ENCODE data around the gene QPCTL.

DNA sequence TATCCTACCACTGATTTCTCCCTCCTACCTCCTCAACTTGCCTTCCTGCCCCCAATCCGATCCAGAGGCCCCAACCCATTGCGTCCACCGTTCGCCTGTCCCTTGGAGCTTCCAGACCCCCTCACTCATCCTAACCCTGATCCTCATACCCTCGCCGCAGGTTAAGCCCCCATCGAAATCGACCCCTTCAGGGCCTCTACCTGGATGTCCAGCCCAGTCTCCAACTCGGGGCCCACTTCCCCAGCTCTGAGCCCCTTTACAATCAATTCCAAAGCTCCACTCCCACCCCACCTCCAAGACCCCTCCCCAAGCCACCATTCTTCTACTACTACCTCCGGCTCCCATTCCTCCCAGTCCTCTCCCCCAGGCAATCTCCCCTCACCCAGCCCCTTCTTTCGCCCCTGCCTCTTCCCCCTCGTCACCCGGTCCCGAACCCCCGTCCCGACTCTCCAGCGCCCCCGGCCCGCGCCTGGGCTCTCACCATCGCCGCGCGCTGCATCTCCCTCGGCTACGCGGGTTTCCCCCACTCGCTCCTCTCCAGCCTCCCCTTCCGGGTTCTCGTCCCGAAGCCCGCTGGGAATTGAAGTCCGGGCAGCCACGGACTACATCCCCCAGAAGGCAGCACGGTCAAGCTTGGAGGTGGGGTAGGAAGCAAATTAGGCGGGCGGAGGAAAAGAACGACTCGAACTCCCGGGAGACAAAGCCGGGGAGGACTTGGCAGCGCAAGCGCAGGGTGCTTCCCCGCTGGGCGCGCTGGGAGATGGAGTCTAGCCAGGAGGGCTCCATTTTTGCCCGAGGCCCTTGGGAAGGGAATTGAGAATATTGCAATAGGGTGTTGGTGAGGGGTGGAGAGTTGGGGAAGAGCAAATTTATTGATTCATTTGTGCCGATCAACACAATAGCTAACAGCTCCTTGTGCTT, 38.2 kb downstream of the QPCTL start, which contains the start of gene FBXO46:
- peak in 1 of 2 experiments; percentile 84; a peak in 2 of 4 replicates for TF ChIP-seq POLR2A (IDR thresholded peaks at IDR 0.05; ENCODE audit: insufficient read depth in 1 of 2, low read depth in 2 of 2, low read length in 2 of 2)
- TF ChIP-seq, protein P1, sequence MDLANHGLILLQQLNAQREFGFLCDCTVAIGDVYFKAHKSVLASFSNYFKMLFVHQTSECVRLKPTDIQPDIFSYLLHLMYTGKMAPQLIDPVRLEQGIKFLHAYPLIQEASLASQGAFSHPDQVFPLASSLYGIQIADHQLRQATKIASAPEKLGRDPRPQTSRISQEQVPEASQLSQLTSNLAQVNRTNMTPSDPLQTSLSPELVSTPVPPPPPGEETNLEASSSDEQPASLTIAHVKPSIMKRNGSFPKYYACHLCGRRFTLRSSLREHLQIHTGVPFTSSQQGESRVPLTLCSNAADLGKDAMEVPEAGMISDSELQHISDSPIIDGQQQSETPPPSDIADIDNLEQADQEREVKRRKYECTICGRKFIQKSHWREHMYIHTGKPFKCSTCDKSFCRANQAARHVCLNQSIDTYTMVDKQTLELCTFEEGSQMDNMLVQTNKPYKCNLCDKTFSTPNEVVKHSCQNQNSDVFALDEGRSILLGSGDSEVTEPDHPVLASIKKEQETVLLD (CRISPR knock-in tag; IDR thresholded peaks at IDR 0.05; ENCODE audit: low read depth), result no peak
- TF ChIP-seq GABPA (IDR thresholded peaks at IDR 0.05; ENCODE audit: low read depth, low read length), result peak; percentile 67
- TF ChIP-seq GABPA (CRISPR knock-in tag; IDR thresholded peaks at IDR 0.05; ENCODE audit: low read depth), result peak; percentile 93
